PFSK-1 (cell line): ENCODE results near the gene LSS.

Source experiments
- FOXP2 ChIP-seq: optimal IDR thresholded peaks from 2 replicates; pipeline ENCODE3; 2011; ENCODE audit warnings: borderline replicate concordance, control low read depth, inconsistent platforms; ENCODE audit not compliant: insufficient read depth; ENCODE audit errors: extremely low read length, extremely low read depth
- POLR2AphosphoS5 ChIP-seq: IDR thresholded peaks from 2 replicates; pipeline ENCODE4 v1.6.1; 2012; ENCODE audit warnings: low read depth, mild to moderate bottlenecking, control low read depth, low read length, moderate library complexity
- SIN3A ChIP-seq: IDR thresholded peaks from 2 replicates; pipeline ENCODE4 v1.6.1; 2012; ENCODE audit warnings: mild to moderate bottlenecking, low read length, moderate library complexity, borderline replicate concordance; ENCODE audit not compliant: insufficient read depth
- TAF1 ChIP-seq: IDR thresholded peaks from 2 replicates; pipeline ENCODE4 v1.6.1; 2012; ENCODE audit warnings: low read length, control low read depth, borderline replicate concordance; ENCODE audit not compliant: insufficient read depth
- TF ChIP-seq, protein P1 (sequence below), 2 experiments: IDR thresholded peaks; 2 replicates each; pipeline versions ENCODE4 v1.6.1 to v1.8.0; 2011 to 2012; ENCODE audit warnings: low read depth in 2 of 2, low read length in 2 of 2, control low read depth in 1 of 2, inconsistent platforms in 1 of 2, mild to moderate bottlenecking in 1 of 2, moderate library complexity in 1 of 2; ENCODE audit not compliant: insufficient read depth in 1 of 2

The LSS gene

DNA sequence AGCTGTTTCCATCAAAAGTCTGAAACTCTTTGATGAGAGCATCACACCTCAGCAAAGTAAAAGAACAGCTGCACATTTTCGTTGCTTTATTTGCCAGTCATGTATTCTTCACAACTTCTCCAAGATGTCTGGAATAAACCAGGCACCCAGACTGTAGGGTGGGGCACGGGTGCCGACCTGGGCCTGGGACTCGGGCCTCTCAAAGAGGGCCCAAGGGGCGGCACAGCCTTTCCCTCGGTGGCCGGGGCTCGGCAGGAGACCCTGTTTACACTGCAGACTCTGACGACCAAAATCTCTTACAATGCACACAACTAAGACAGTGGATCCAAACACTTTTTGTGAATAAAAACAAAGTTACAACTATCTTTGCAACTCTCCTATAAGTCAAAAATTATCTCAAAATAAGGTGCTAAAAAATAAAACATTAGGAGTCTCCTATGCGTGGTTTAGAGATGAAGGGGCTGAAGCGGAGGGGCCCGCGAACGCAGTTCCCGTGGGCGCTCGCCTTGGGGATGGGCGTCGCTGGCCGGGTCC lies 696 bp downstream of the LSS start:
- no peak for TF ChIP-seq FOXP2
- no peak for TF ChIP-seq TAF1
- TF ChIP-seq POLR2AphosphoS5, result no peak
- no peak for TF ChIP-seq SIN3A
- TF ChIP-seq, protein P1, sequence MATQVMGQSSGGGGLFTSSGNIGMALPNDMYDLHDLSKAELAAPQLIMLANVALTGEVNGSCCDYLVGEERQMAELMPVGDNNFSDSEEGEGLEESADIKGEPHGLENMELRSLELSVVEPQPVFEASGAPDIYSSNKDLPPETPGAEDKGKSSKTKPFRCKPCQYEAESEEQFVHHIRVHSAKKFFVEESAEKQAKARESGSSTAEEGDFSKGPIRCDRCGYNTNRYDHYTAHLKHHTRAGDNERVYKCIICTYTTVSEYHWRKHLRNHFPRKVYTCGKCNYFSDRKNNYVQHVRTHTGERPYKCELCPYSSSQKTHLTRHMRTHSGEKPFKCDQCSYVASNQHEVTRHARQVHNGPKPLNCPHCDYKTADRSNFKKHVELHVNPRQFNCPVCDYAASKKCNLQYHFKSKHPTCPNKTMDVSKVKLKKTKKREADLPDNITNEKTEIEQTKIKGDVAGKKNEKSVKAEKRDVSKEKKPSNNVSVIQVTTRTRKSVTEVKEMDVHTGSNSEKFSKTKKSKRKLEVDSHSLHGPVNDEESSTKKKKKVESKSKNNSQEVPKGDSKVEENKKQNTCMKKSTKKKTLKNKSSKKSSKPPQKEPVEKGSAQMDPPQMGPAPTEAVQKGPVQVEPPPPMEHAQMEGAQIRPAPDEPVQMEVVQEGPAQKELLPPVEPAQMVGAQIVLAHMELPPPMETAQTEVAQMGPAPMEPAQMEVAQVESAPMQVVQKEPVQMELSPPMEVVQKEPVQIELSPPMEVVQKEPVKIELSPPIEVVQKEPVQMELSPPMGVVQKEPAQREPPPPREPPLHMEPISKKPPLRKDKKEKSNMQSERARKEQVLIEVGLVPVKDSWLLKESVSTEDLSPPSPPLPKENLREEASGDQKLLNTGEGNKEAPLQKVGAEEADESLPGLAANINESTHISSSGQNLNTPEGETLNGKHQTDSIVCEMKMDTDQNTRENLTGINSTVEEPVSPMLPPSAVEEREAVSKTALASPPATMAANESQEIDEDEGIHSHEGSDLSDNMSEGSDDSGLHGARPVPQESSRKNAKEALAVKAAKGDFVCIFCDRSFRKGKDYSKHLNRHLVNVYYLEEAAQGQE (IDR thresholded peaks at IDR 0.05; ENCODE audit: insufficient read depth in 1 of 2, low read depth in 2 of 2, low read length in 2 of 2), result no peak

DNA sequence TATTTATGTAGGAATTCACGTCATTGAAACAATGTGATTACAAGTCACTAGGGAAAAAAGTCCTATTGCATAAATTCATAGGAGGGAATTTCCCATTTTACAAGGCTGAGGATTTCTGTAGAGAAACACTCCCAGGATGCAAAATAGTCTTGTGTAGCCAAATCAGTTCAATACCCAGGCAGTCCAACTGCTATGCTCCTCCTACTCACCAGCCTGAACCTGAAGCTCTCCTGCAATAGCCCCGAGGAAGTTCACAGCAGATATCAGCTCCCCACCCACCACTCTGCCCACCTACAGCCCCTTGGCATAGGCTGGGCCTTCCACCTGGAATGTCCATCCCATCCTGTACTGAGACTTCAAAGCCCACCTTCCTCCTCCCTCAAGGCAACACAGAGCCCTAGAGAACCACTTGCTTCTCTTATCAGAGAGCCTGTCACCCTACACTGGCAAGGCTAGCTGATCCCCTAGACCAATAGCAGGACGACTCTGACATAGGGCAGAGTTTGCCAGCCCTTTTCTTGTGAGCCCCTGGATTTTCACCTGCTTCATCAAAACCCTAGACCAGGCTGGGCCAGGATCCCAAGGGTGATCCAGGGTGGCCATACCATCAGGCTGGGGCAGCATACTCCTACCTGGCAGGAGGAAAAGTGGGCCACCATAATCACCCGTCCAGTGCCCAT lies 1.5 kb downstream of the LSS start:
- TF ChIP-seq POLR2AphosphoS5 (no peak), TAF1 (no peak), SIN3A (no peak), FOXP2 (no peak)
- TF ChIP-seq, protein P1 (IDR thresholded peaks at IDR 0.05; ENCODE audit: insufficient read depth in 1 of 2, low read depth in 2 of 2, low read length in 2 of 2), result no peak

- TF ChIP-seq, protein P1 (IDR thresholded peaks at IDR 0.05; ENCODE audit: insufficient read depth in 1 of 2, low read depth in 2 of 2, low read length in 2 of 2), result no peak
- TF ChIP-seq FOXP2, result no peak
- TF ChIP-seq TAF1, result no peak
- no peak for TF ChIP-seq POLR2AphosphoS5
- no peak for TF ChIP-seq SIN3A
Observed at GRCh38 chr21:46226146-46226545, 2.4 kb downstream of the LSS start.

GRCh38 chr21:46223217-46223616 lies 5.4 kb downstream of the LSS start:
- TF ChIP-seq TAF1 (no peak), FOXP2 (no peak), POLR2AphosphoS5 (no peak), SIN3A (no peak)
- TF ChIP-seq, protein P1 (IDR thresholded peaks at IDR 0.05; ENCODE audit: insufficient read depth in 1 of 2, low read depth in 2 of 2, low read length in 2 of 2), result no peak

GRCh38 chr21:46222436-46223116 lies 6.0 kb downstream of the LSS start:
- no peak for TF ChIP-seq SIN3A
- no peak for TF ChIP-seq FOXP2
- no peak for TF ChIP-seq POLR2AphosphoS5
- TF ChIP-seq, protein P1 (IDR thresholded peaks at IDR 0.05; ENCODE audit: insufficient read depth in 1 of 2, low read depth in 2 of 2, low read length in 2 of 2), result no peak
